Retinal pigment epithelial cell (primary cell): ENCODE measurements around the gene ACAP3.
"Not testable (repeated sequence)": the region's sequence is repeated elsewhere in the genome, so short reads cannot be mapped to it uniquely, and the experiment has no call there.

Source experiments
- DNase-seq: peaks from one replicate; pipeline ENCODE4 v3.0.0-alpha.2; 2010; ENCODE audit warnings: low read depth
- H3K4me3 ChIP-seq: 2 replicates; pipeline ENCODE4 v1.5.1; 2011; ENCODE audit warnings: mild to moderate bottlenecking, low read length, control low read depth, moderate library complexity
- TF ChIP-seq, protein P1 (sequence below): conservative IDR thresholded peaks from 2 replicates; pipeline ENCODE4 v1.5.1; 2011; ENCODE audit warnings: low read depth, low read length, control low read depth, inconsistent platforms

Gene ACAP3

DNA sequence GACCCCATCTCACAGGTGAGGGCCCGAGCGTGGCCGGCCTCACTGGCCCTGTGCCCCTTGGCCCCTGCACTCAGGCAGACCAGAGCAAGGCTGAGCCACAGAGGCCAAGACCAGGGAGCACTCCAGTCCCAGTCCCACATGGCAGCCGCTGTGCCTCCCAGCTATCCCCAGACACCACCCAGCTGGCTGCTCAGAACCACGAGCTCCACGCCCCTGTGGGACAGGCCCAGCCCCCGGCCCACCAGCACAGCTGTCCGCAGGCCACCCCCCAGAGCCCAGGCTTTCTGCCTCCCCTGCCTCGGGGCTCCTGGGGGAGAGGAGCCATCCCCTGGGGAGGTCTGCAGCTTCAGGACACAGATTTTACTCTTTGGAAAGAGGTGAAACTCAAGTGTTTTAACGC, 52.1 kb downstream of the ACAP3 start:
- TF ChIP-seq, protein P1, sequence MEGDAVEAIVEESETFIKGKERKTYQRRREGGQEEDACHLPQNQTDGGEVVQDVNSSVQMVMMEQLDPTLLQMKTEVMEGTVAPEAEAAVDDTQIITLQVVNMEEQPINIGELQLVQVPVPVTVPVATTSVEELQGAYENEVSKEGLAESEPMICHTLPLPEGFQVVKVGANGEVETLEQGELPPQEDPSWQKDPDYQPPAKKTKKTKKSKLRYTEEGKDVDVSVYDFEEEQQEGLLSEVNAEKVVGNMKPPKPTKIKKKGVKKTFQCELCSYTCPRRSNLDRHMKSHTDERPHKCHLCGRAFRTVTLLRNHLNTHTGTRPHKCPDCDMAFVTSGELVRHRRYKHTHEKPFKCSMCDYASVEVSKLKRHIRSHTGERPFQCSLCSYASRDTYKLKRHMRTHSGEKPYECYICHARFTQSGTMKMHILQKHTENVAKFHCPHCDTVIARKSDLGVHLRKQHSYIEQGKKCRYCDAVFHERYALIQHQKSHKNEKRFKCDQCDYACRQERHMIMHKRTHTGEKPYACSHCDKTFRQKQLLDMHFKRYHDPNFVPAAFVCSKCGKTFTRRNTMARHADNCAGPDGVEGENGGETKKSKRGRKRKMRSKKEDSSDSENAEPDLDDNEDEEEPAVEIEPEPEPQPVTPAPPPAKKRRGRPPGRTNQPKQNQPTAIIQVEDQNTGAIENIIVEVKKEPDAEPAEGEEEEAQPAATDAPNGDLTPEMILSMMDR: no peak
- no peak for DNase-seq

DNA sequence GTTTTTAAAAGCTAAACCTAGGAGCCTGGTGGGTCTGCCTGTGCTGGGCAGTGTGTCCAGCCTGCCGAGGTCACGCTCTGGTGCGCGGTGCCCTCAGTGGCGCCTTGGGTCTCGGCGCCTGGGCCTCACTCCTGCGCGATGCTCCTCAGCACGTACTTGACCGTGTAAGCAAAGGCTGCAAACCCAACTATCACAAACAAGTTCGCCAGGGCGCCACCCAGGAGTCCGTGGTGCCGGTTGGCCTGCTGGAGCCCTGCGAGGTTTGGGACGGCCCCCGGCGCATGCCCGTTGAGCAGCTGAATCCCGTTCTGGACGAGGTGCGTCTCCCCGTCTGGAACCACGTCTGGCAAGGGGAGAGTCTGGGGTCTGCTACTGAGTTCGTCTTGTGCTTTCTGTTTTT, 52.7 kb downstream of the ACAP3 start:
- H3K4me3 ChIP-seq: no peak overlapping the region
- no peak for DNase-seq
- TF ChIP-seq, protein P1: no peak

More for the DNA sequence above, 52.1 kb downstream of the ACAP3 start:
- H3K4me3 ChIP-seq: no peak overlapping the region

- TF ChIP-seq, protein P1: no peak
- H3K4me3 ChIP-seq: no peak overlapping the region
- no peak for DNase-seq
Measured at GRCh38 chr1:1254667-1254998, 53.1 kb downstream of the ACAP3 start.

DNA sequence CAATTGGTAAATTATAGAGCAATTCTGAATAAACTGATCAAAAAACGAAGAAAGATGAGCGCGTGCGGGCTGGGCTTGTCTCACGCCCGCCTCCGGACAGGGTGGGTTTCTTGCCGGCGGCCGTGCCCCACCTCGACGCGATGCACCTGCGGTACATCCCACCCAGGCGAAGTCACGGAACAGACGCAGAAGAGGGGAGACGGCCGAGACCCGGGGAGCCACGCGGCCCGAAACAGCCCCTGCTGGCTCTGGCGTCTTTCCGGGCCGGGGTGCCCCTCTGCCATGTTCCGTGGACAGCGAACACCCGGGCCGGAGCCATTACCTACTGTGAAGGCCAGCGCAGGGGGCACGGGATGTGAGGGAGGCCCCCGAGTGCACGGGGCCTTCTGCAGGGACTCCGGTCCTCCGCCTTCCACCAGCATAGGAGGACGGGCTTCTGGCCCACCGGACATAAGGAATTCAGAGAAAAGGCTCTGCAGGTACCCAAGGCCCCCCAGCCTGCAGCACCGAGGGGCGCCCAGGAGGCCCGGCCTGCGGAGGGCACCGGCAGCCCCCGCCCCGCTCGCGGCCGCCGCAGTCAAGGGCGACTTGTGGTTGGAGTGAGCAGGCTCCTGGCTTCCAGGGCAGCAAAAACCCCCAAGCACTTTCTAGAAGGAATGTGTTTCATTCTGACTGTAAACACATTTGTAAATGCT, 53.6 kb downstream of the ACAP3 start:
- no peak overlapping the region for H3K4me3 ChIP-seq
- DNase-seq: no peak
- TF ChIP-seq, protein P1: no peak

GRCh38 chr1:1253314-1253713, 54.4 kb downstream of the ACAP3 start:
- H3K4me3 ChIP-seq: no peak overlapping the region
- no peak for DNase-seq
- TF ChIP-seq, protein P1: no peak

DNA sequence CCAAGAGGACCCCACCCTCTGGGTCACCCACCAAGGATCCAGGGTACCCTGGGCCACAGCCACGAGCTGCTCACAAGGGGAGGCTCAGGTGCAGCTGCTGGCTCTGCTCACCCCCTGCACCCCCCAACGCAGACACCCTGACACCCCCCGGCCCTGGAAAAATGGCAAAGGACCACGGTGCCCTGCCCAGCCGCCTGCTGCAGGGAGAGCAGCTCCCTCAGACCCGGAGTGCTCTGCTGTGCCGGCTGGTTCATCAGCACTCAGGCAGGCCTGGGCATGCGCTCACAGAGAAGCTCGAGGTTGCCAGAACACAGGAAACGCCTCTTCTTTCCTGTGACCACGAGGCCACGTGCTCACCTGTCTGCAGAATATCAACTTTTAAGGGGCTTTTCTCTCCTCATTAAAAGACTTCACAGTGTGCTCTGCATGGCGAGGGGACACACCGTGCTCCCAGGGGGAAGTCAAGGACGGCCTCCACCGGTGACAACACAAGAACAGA, 56.9 kb downstream of the ACAP3 start:
- H3K4me3 ChIP-seq: no peak overlapping the region
- no peak for DNase-seq
- TF ChIP-seq, protein P1: no peak

GRCh38 chr1:1248009-1248913, 59.5 kb downstream of the ACAP3 start:
- DNase-seq, H3K4me3 ChIP-seq: not testable (repeated sequence)
